Stimulated activated memory B cell treated with anti-CD40 and anti-IgM and Interleukin-4, amounts not matched to agents 10 μg/mL and 1 μg/mL and 100 μg/mL, for 72 hours (primary cell): ENCODE measurements around the gene PCDHA6.
"Not testable (repeated sequence)": the region's sequence is repeated elsewhere in the genome, so short reads cannot be mapped to it uniquely, and the experiment has no call there.

ENCODE experiments used
- ATAC-seq: fragments of 150-1000 bp; cut with Tn5 transposase; 2 replicates; pipeline ENCODE4 v1.10.0; 2021
- H3K27ac Mint-ChIP-seq: one replicate; pipeline ENCODE4 v1.8.0; 2022; ENCODE audit warnings: mild to moderate bottlenecking, mixed read lengths
- H3K27me3 Mint-ChIP-seq: one replicate; pipeline ENCODE4 v1.8.0; 2022; ENCODE audit warnings: mixed read lengths
- H3K36me3 Mint-ChIP-seq: one replicate; pipeline ENCODE4 v1.8.0; 2022; ENCODE audit warnings: mixed read lengths
- H3K4me1 Mint-ChIP-seq: one replicate; pipeline ENCODE4 v1.8.0; 2022; ENCODE audit warnings: mixed read lengths
- H3K4me3 Mint-ChIP-seq: one replicate; pipeline ENCODE4 v1.8.0; 2022; ENCODE audit warnings: mild to moderate bottlenecking, moderate library complexity, mixed read lengths
- H3K9me3 Mint-ChIP-seq: one replicate; pipeline ENCODE4 v1.8.0; 2022; ENCODE audit warnings: mixed read lengths

Gene PCDHA6

GRCh38 chr5:140806834-140807775, 20.7 kb upstream of the PCDHA6 start, which contains the start of gene PCDHA4:
Gene PCDHA4, plus strand, starts transcription at chr5:140807068.
- no peak for ATAC-seq
- H3K36me3 Mint-ChIP-seq: no peaks in the 10 kb centered on the region

GRCh38 chr5:140808241-140808888, 19.4 kb upstream of the PCDHA6 start:
- H3K9me3 Mint-ChIP-seq: peaks cover 11% of the 10 kb centered on the region
- not testable (repeated sequence) for H3K36me3 Mint-ChIP-seq, H3K4me1 Mint-ChIP-seq, H3K27ac Mint-ChIP-seq, H3K4me3 Mint-ChIP-seq, H3K27me3 Mint-ChIP-seq, ATAC-seq

More at GRCh38 chr5:140806834-140807775, 20.7 kb upstream of the PCDHA6 start, which contains the start of gene PCDHA4:
- Mint-ChIP-seq H3K9me3 (peaks cover 7% of the 10 kb centered on the region), H3K4me3 (no peak within 1 kb of the TSS), H3K4me1 (no peaks in the 10 kb centered on the region), H3K27me3 (peaks cover 9% of the 10 kb centered on the region), H3K27ac (no peak within 1 kb of the TSS)

GRCh38 chr5:140808889-140809291, 18.9 kb upstream of the PCDHA6 start:
- ATAC-seq: no peak
- Mint-ChIP-seq H3K27ac (no peak overlapping the region), H3K36me3 (no peaks in the 10 kb centered on the region), H3K27me3 (peaks cover 9% of the 10 kb centered on the region), H3K4me1 (no peaks in the 10 kb centered on the region), H3K4me3 (no peak overlapping the region), H3K9me3 (peaks cover 9% of the 10 kb centered on the region)

- no peak for ATAC-seq
- Mint-ChIP-seq H3K27ac (no peak within 1 kb of the TSS), H3K4me3 (no peak within 1 kb of the TSS), H3K4me1 (no peaks in the 10 kb centered on the region), H3K9me3 (peaks cover 1% of the 10 kb centered on the region), H3K27me3 (peaks cover 15% of the 10 kb centered on the region), H3K36me3 (no peaks in the 10 kb centered on the region)
These were observed 6.1 kb upstream of the PCDHA6 start, which contains the start of gene PCDHA5 for GRCh38 chr5:140821375-140822280. Gene PCDHA5, plus strand, starts transcription at chr5:140821613.

- H3K27ac Mint-ChIP-seq: no peak overlapping the region
These were observed 5.5 kb upstream of the PCDHA6 start for GRCh38 chr5:140822281-140822629.

GRCh38 chr5:140822969-140823368, 4.8 kb upstream of the PCDHA6 start:
- H3K27me3 Mint-ChIP-seq: peaks cover 19% of the 10 kb centered on the region
- not testable (repeated sequence) for H3K9me3 Mint-ChIP-seq, H3K4me3 Mint-ChIP-seq, ATAC-seq, H3K4me1 Mint-ChIP-seq, H3K36me3 Mint-ChIP-seq, H3K27ac Mint-ChIP-seq

More at GRCh38 chr5:140822281-140822629, 5.5 kb upstream of the PCDHA6 start:
- no peak for ATAC-seq
- Mint-ChIP-seq H3K36me3 (no peaks in the 10 kb centered on the region), H3K9me3 (peaks cover 3% of the 10 kb centered on the region), H3K27me3 (peaks cover 22% of the 10 kb centered on the region), H3K4me3 (no peak overlapping the region), H3K4me1 (no peaks in the 10 kb centered on the region)

GRCh38 chr5:140823475-140823874, 4.3 kb upstream of the PCDHA6 start:
- Mint-ChIP-seq H3K27me3 (peaks cover 15% of the 10 kb centered on the region), H3K4me3 (no peak overlapping the region), H3K9me3 (peaks cover 3% of the 10 kb centered on the region), H3K27ac (no peak overlapping the region), H3K36me3 (no peaks in the 10 kb centered on the region), H3K4me1 (no peaks in the 10 kb centered on the region)
- ATAC-seq: no peak

- no peaks in the 10 kb centered on the region for H3K36me3 Mint-ChIP-seq
- no peaks in the 10 kb centered on the region for H3K4me1 Mint-ChIP-seq
- H3K9me3 Mint-ChIP-seq: peaks cover 9% of the 10 kb centered on the region
- no peak for ATAC-seq
- H3K27me3 Mint-ChIP-seq: peaks cover 27% of the 10 kb centered on the region
- no peak overlapping the region for H3K4me3 Mint-ChIP-seq
- H3K27ac Mint-ChIP-seq: no peak overlapping the region
These were observed 590 bp downstream of the PCDHA6 start for GRCh38 chr5:140828362-140828737.

- H3K4me3 Mint-ChIP-seq, ATAC-seq, H3K27ac Mint-ChIP-seq, H3K9me3 Mint-ChIP-seq, H3K4me1 Mint-ChIP-seq, H3K36me3 Mint-ChIP-seq: not testable (repeated sequence)
- H3K27me3 Mint-ChIP-seq: peaks cover 27% of the 10 kb centered on the region
These were observed 2.0 kb downstream of the PCDHA6 start for GRCh38 chr5:140829511-140830501.

GRCh38 chr5:140833993-140834392, 6.2 kb downstream of the PCDHA6 start, which contains the start of gene PCDHA7:
Gene PCDHA7, plus strand, starts transcription at chr5:140834269. Its CDS starts 115 bp downstream, at chr5:140834384.
- no peak for ATAC-seq
- H3K4me3 Mint-ChIP-seq: no peak within 1 kb of the TSS
- no peaks in the 10 kb centered on the region for H3K4me1 Mint-ChIP-seq
- H3K36me3 Mint-ChIP-seq: no peaks in the 10 kb centered on the region
- peaks cover 21% of the 10 kb centered on the region for H3K27me3 Mint-ChIP-seq
- peaks cover 14% of the 10 kb centered on the region for H3K9me3 Mint-ChIP-seq
- no peak within 1 kb of the TSS for H3K27ac Mint-ChIP-seq

- not testable (repeated sequence) for H3K4me1 Mint-ChIP-seq, H3K36me3 Mint-ChIP-seq, ATAC-seq, H3K4me3 Mint-ChIP-seq, H3K27ac Mint-ChIP-seq
- Mint-ChIP-seq H3K9me3 (peaks cover 14% of the 10 kb centered on the region), H3K27me3 (peaks cover 24% of the 10 kb centered on the region)
These were observed 6.8 kb downstream of the PCDHA6 start for GRCh38 chr5:140834439-140835008.

- no peak overlapping the region for H3K4me3 Mint-ChIP-seq
- ATAC-seq: no peak
- no peak overlapping the region for H3K27ac Mint-ChIP-seq
- H3K9me3 Mint-ChIP-seq: peaks cover 14% of the 10 kb centered on the region
- H3K27me3 Mint-ChIP-seq: peaks cover 34% of the 10 kb centered on the region
- H3K36me3 Mint-ChIP-seq: no peaks in the 10 kb centered on the region
- H3K4me1 Mint-ChIP-seq: no peaks in the 10 kb centered on the region
These were observed 8.1 kb downstream of the PCDHA6 start for GRCh38 chr5:140835622-140836510.
